GM12892 (cell line): ENCODE data around the gene APOL2.

Experiments used
- DNase-seq: peaks from one replicate; pipeline ENCODE4 v3.0.0; 2011; ENCODE audit not compliant: insufficient read length
- FAIRE-seq: peaks from 2 replicates; lab custom pipeline; 2011; peaks lifted over from hg19 to GRCh38; lab: Jason Lieb, UNC
- POLR2A ChIP-seq: IDR thresholded peaks from 2 replicates; pipeline ENCODE4 v1.6.1; 2011; ENCODE audit warnings: low read depth, low read length, control low read depth
- POLR2AphosphoS5 ChIP-seq: IDR thresholded peaks from 2 replicates; pipeline ENCODE4 v1.6.1; 2011; ENCODE audit warnings: low read depth, low read length, control low read depth
- TAF1 ChIP-seq: IDR thresholded peaks from 2 replicates; pipeline ENCODE4 v1.6.1; 2011; ENCODE audit warnings: low read depth, mild to moderate bottlenecking, control low read depth, low read length, borderline replicate concordance

APOL2 gene

DNA sequence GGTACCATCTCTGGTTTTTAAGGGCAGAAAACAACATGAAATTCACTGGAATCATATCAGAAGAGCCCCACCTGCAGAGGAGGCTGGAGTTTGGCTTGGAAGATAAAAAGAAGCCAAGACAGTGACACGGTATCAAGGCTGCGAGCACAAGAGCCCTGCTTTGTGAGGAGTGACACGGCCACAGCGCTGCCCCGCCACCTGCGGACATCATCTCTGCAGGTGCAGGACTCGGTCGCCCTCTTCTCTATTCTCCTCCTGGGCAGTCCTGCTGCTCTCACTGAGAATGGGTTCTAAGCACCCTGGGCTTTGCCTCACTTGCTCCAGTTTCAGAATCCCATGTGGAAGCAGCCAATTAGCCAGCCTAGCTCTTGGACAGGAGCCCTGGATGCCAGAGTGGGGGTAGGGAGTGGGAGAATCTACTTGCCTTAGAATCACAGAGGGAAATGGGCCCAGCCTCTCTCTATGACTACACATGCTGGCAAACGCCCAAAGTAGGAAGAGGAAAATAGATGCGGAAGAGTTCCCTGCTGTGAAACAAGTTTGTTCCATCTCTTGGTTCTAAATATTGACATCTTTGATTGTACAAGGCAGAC, 54.8 kb downstream of the APOL2 start:
- TF ChIP-seq TAF1 (no peak), POLR2A (no peak), POLR2AphosphoS5 (no peak)
- FAIRE-seq, result no peak
- DNase-seq, result no peak

DNA sequence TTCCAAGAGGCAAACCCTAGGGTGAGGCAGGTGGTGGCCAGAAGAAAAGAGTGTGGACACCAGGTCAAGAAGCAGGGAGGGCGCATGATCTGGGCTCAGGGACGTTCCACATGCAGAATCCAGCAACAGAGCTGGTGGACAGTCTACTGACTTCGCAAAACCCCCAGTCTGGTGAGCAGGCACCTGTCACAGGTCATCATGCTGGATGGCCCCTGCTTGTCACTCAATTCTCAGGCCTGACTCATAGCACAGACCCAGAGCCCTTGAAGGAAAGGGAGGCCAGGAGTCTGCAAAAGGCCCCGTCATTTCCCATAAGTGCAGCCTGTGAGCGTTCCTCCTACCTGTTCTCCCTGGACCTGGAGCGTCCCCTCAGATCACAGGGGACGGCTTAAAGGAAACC, 55.9 kb downstream of the APOL2 start:
- TF ChIP-seq POLR2A (no peak), POLR2AphosphoS5 (no peak), TAF1 (no peak)
- DNase-seq, result no peak
- FAIRE-seq, result no peak

DNA sequence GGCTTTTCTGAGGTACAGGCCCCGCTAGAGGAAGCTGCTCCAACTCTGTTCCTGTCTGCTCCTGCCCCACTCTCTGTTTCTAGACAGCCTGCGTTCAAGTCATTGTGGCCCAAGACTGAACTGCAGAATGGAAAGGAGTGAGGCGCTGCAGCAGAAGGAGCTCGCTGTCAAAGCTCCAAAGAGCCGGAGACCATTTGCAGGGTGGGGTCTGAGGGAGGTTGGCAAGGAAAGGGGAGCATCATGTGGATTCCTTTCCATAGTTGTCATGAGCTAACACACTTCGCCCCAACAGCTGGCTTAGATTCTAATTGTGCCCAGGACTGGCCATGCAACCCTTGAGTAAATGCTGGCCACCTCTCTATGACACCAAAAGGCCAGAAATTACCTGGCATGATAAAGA, 56.5 kb downstream of the APOL2 start:
- no peak for FAIRE-seq
- no peak for TF ChIP-seq POLR2AphosphoS5
- no peak for TF ChIP-seq POLR2A
- no peak for TF ChIP-seq TAF1

DNA sequence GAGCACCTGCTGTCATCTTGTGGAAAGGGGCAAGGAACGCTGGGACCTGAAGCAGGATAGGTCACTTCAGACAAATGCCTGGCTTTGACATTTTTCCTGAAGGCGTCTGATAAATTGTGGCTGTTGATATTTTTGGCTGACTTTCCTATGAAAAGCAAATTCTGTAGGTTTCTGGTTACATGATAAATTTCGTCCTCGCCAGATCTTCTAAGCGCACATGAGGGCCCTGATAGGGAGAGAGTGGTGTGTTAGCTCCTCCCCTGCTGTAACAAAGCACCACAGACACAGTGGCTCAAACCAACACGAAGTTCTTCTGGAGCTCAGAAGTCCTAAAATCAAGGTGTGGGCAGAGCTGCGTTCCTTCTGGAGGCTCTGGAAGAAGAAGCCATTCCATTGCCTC, 57.3 kb downstream of the APOL2 start:
- no peak for TF ChIP-seq POLR2A
- no peak for TF ChIP-seq TAF1
- TF ChIP-seq POLR2AphosphoS5, result no peak
- no peak for FAIRE-seq
- DNase-seq, result no peak

More for the DNA sequence above, 56.5 kb downstream of the APOL2 start:
- no peak for DNase-seq

DNA sequence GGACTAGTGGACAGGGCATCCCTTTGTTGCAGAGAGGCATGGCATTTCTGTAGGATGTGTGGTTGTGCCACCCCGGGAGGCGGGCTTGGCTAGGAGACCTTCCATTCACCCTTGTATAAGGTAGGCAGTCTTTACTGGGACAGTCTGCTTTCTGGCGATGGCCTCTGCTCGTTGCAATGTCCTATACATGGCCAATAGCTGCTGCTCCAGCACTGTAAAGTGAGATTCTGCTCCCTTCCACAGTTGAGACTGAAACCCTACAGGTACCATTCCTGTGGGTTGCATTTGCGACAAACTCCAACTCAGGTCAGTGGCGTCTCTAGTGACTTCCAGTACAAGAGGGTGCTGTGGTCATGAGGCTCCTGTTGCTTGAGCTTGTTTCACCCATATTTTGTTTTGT, 58.4 kb downstream of the APOL2 start:
- DNase-seq, result no peak
- no peak for FAIRE-seq
- TF ChIP-seq POLR2A (no peak), POLR2AphosphoS5 (no peak), TAF1 (no peak)

DNA sequence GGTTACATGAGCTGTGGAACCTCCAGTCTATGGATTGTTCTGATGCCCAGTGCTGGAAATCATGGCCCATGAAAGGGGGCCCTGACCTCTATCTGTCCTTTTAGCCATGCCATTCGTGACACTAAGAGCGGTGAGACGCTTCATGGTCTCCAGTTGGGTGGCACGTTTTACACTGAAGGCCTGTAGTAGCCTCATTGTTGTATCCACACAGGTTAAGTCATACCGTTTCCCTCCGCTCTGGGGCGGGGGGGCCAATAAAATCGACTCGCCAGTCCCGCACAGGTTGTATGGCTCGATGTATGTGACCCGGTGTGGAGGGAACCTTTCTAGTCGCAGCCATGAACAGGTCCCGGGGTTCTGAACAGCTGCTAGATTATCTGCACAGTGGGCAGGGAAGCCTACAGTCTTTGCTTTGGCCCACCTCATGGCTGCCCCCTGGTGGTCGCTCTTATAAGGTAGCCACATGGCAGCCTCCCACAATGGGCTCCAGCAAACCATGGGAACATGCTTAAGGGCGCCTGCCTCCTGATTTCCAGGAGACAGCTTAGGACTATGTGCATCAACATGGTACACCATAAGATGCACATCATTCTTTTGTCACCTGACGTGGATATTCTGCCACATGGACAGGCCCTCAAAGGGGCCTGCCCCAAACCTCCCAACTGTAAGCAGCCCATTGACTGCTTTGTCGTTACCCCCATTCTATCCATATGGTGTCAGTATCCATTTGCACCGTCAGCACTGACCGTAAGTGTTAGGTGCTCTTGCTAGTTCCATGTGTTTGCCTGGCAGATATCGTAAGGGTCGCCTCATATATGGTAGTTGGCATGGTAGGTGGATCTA, 59.1 kb downstream of the APOL2 start:
- DNase-seq (peak; percentile 66), FAIRE-seq (peak; percentile 93)
- TF ChIP-seq POLR2AphosphoS5 (no peak), POLR2A (no peak), TAF1 (no peak)

DNA sequence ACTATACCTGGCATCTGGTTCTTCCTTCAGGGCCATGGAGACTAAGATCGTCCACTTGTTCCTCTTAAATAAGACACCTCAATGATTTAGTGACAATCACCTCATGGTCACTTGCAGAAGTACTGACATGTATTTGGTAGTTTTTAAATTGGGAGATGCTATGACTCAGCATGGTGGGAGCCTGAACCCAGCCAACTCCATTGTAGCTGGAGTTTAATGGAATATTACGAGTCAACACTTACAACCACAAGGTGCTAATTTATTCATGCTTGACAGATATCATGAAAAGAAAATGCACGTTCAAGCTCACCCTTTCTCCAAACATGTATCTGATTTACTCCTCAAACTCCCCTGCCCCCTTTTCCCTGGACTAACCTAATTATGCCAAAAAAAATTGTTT, 62.2 kb downstream of the APOL2 start:
- no peak for DNase-seq
- FAIRE-seq, result no peak
- TF ChIP-seq POLR2AphosphoS5, result no peak
- no peak for TF ChIP-seq POLR2A
- TF ChIP-seq TAF1, result no peak
